ENCODE data around the gene RUNX3. TPM values are rescaled to one million over a fixed set of nuclear protein-coding genes. Genes with fewer than 3 reads are reported as not detected.

The RUNX3 gene
- total RNA-seq, 1 donor from 2014 or later = not detected

GRCh38 chr1:24919791-24920532, 10.1 kb downstream of the RUNX3 start:
- no peaks in the 10 kb centered on the region for H3K9me3 Mint-ChIP-seq (ENCODE audit: unreplicated experiment)
- DNase-seq (ENCODE audit: extremely low spot score, unreplicated experiment) = no peak
- peaks cover 8% of the 10 kb centered on the region for H3K4me1 Mint-ChIP-seq (ENCODE audit: unreplicated experiment)
- no peak overlapping the region for H3K27ac Mint-ChIP-seq (ENCODE audit: unreplicated experiment)
- peaks cover 20% of the 10 kb centered on the region for H3K27me3 Mint-ChIP-seq (ENCODE audit: unreplicated experiment)
- H3K36me3 Mint-ChIP-seq (ENCODE audit: unreplicated experiment) = no peaks in the 10 kb centered on the region
- no peak overlapping the region for H3K4me3 Mint-ChIP-seq (ENCODE audit: unreplicated experiment)
- TF ChIP-seq CTCF (IDR thresholded peaks at IDR 0.05) = no peak

DNA sequence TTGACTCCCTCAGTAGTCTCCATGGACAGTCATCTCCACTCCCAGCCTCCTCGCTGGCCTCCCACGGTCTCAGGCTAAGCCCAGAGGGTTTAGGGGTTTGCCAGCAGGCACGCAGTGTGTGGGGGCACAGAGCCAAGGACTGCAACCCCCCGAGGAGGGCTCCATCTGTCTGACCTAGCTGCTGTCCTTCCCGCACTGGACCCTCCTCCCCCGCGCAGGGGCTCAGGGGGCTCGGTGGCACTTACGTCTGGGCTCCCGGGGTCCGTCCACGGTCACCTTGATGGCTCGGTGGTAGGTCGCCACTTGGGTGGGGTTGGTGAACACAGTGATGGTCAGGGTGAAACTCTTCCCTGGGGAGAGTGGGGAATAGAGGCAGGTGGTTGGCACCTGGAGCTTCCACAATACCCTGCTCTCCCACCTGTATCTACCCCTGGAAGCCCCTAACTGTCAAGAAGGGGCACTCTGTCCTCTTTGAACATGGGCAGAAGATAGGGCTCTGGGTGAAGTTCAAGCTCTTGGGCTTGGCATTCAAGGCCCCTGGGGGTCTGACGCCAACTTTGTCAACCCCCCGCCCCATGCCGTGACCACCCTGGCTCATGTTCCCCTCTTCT, 11.0 kb downstream of the RUNX3 start:
- H3K27me3 Mint-ChIP-seq (ENCODE audit: unreplicated experiment) = peaks cover 13% of the 10 kb centered on the region
- no peak for TF ChIP-seq CTCF (IDR thresholded peaks at IDR 0.05)
- no peak overlapping the region for H3K4me3 Mint-ChIP-seq (ENCODE audit: unreplicated experiment)
- H3K9me3 Mint-ChIP-seq (ENCODE audit: unreplicated experiment) = no peaks in the 10 kb centered on the region
- H3K4me1 Mint-ChIP-seq (ENCODE audit: unreplicated experiment) = peaks cover 17% of the 10 kb centered on the region
- H3K36me3 Mint-ChIP-seq (ENCODE audit: unreplicated experiment) = no peaks in the 10 kb centered on the region
- H3K27ac Mint-ChIP-seq (ENCODE audit: unreplicated experiment) = no peak overlapping the region
- DNase-seq (ENCODE audit: extremely low spot score, unreplicated experiment) = no peak

DNA sequence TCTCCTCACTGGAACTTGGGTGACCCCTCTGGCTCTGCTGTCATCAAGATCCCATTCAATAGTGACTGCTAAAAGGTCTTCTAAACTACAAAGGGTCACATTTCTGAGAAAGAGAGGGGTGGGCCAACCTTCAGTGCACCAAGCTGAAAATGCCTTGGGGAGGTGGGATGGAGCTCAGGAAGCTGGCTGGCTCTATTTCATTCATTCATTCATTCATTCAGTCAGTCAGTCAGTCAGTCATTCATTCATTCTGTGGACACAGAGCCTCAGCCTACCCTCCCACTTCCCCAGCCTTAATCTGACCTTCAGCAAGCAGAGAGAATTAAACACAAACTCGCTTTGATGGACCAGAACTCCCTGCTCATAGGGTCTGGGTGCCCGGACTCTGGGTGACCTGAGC, 11.7 kb downstream of the RUNX3 start:
- H3K4me3 Mint-ChIP-seq (ENCODE audit: unreplicated experiment) = no peak overlapping the region
- TF ChIP-seq CTCF (IDR thresholded peaks at IDR 0.05) = no peak
- no peak for DNase-seq (ENCODE audit: extremely low spot score, unreplicated experiment)
- H3K4me1 Mint-ChIP-seq (ENCODE audit: unreplicated experiment) = peaks cover 20% of the 10 kb centered on the region
- no peaks in the 10 kb centered on the region for H3K9me3 Mint-ChIP-seq (ENCODE audit: unreplicated experiment)
- H3K36me3 Mint-ChIP-seq (ENCODE audit: unreplicated experiment) = no peaks in the 10 kb centered on the region
- H3K27ac Mint-ChIP-seq (ENCODE audit: unreplicated experiment) = no peak overlapping the region
- peaks cover 7% of the 10 kb centered on the region for H3K27me3 Mint-ChIP-seq (ENCODE audit: unreplicated experiment)

DNA sequence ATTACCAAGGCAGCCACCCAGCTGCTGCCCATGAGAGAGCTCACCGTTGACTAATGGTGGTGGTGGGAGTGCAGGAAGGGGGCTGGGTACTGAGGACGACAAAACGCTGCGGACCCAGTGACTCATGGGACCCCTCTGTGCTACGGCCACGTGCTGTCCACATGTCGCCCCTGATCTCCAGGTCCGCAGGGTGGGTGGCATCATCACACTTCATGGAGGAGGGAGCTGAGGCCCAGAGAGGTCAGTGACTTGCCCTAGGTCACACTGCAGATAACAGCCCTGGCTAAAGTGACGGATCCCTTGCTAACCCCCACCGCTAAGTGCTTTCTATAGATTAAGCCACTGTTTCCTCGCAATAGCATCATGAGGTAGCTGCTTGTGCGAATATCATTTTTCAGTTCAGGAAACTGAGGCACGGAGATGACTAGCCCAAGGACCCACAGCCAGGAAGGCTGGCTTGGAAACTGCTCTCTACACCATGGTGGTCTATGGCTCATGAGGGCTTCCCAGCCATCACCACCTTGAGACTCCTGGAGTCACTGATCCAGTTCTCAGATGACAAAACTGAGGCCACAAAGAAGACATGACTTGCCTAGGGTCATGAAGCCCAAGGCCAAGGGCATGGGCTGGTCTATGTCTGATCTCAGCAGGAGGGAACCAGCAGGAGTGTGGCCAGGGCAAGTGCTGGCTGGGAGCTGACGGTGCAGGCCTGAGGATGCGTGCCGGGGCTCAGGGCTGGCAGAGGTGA, 12.6 kb downstream of the RUNX3 start:
- DNase-seq (ENCODE audit: extremely low spot score, unreplicated experiment) = no peak
- H3K4me3 Mint-ChIP-seq (ENCODE audit: unreplicated experiment) = no peak overlapping the region
- H3K9me3 Mint-ChIP-seq (ENCODE audit: unreplicated experiment) = no peaks in the 10 kb centered on the region
- no peaks in the 10 kb centered on the region for H3K36me3 Mint-ChIP-seq (ENCODE audit: unreplicated experiment)
- H3K27me3 Mint-ChIP-seq (ENCODE audit: unreplicated experiment) = peaks cover 5% of the 10 kb centered on the region
- no peak overlapping the region for H3K27ac Mint-ChIP-seq (ENCODE audit: unreplicated experiment)
- peaks cover 20% of the 10 kb centered on the region for H3K4me1 Mint-ChIP-seq (ENCODE audit: unreplicated experiment)
- TF ChIP-seq CTCF (IDR thresholded peaks at IDR 0.05) = no peak

Measured in osteocyte (in vitro differentiated cells).